Stomach (tissue), 4 donors: ENCODE data around the gene ITGB2.

Experiments
- CTCF ChIP-seq, 7 experiments: fragments of 450-650 bp in 4 of 7; fragments of 200-600 bp in 3 of 7; sonication (generic) in 3 of 7; IDR thresholded peaks; one replicate each; pipeline ENCODE4 v1.5.1; 2016 to 2019; ENCODE audit warnings: antibody characterized with exemption in 7 of 7, control low read depth in 2 of 7, mild to moderate bottlenecking in 1 of 7
- POLR2A ChIP-seq, 4 donors: fragments of 450-650 bp; IDR thresholded peaks; one replicate each; pipeline ENCODE4 v1.6.1; 2016; ENCODE audit warnings: antibody characterized with exemption in 4 of 4, control low read depth in 2 of 4, mild to moderate bottlenecking in 1 of 4, moderate library complexity in 1 of 4
- POLR2AphosphoS5 ChIP-seq, 3 donors: sonication (generic); formaldehyde crosslinking; IDR thresholded peaks; one replicate each; pipeline ENCODE4 v1.6.1; 2016; ENCODE audit warnings: antibody characterized with exemption in 3 of 3

- no peak for TF ChIP-seq POLR2A (IDR thresholded peaks at IDR 0.05)
- no peak for TF ChIP-seq CTCF (IDR thresholded peaks at IDR 0.05)
- TF ChIP-seq POLR2AphosphoS5 (IDR thresholded peaks at IDR 0.05): no peak
Measured at GRCh38 chr21:44931501-44932407, 11.1 kb upstream of the ITGB2 start.
